Right atrium auricular region (tissue), 2 donors: ENCODE data around the gene DNAJC6. TPM values are rescaled to one million over a fixed set of nuclear protein-coding genes. Genes with fewer than 3 reads are reported as not detected.

Experiments used
- DNase-seq: peaks from one replicate; pipeline ENCODE4 v3.0.0-alpha.2; 2019; ENCODE audit warnings: low spot score
- H3K27ac ChIP-seq, 2 donors: fragments of 200-600 bp; sonication (generic); 1 replicate in 1 of 2; 2 replicates in 1 of 2; pipeline ENCODE4 v1.5.1; 2016 to 2019
- H3K27me3 ChIP-seq, 2 donors: fragments of 200-600 bp; sonication (generic); one replicate each; pipeline versions ENCODE4 v1.5.1 to v1.6.0; 2017 to 2019
- H3K36me3 ChIP-seq: fragments of 200-600 bp; sonication (generic); one replicate; pipeline ENCODE4 v1.5.1; 2016
- H3K4me1 ChIP-seq, 2 donors: fragments of 200-600 bp; sonication (generic); one replicate each; pipeline versions ENCODE4 v1.5.1 to v1.6.0; 2017 to 2019
- H3K4me3 ChIP-seq, 2 donors: fragments of 200-600 bp; sonication (generic); 1 replicate in 1 of 2; 2 replicates in 1 of 2; pipeline ENCODE4 v1.5.1; 2017 to 2019; ENCODE audit warnings: mild to moderate bottlenecking in 1 of 2, moderate library complexity in 1 of 2
- H3K9me3 ChIP-seq, 2 donors: fragments of 200-600 bp; sonication (generic); one replicate each; pipeline ENCODE4 v1.5.1; 2019
- CTCF ChIP-seq, 2 donors: fragments of 200-600 bp; sonication (generic); IDR thresholded peaks; one replicate each; pipeline ENCODE4 v1.5.1; 2019; ENCODE audit warnings: antibody characterized with exemption in 2 of 2
- total RNA-seq, 2 donors: library from RNA; depleted of rRNA; stranded (reverse); fragments of >200 nt; gene quantifications; one replicate each; pipeline ENCODE4 v1.1.0, GENCODE V29; 2016

The DNAJC6 gene
- total RNA-seq, 2 donors from 2014 or later = 17.3 to 24.6 TPM

GRCh38 chr1:65423884-65424572 lies 114.7 kb downstream of the DNAJC6 start:
- Histone ChIP-seq H3K27ac (no peak overlapping the region), H3K9me3 (no peaks in the 10 kb centered on the region), H3K36me3 (peaks cover 32% of the 10 kb centered on the region), H3K27me3 (no peaks in the 10 kb centered on the region), H3K4me3 (no peak overlapping the region), H3K4me1 (peaks cover 0 to 33% of the 10 kb centered on the region in 2 donors)
- no peak for TF ChIP-seq CTCF (IDR thresholded peaks at IDR 0.05)
- DNase-seq = no peak

- DNase-seq = no peak
- no peaks in the 10 kb centered on the region for H3K27me3 ChIP-seq
- H3K4me1 ChIP-seq = peaks cover 0 to 27% of the 10 kb centered on the region in 2 donors
- no peak for TF ChIP-seq CTCF (IDR thresholded peaks at IDR 0.05)
- H3K36me3 ChIP-seq = peaks cover 32% of the 10 kb centered on the region
- H3K27ac ChIP-seq = no peak overlapping the region
- H3K9me3 ChIP-seq = no peaks in the 10 kb centered on the region
- no peak overlapping the region for H3K4me3 ChIP-seq
Measured at GRCh38 chr1:65424573-65424889, 115.2 kb downstream of the DNAJC6 start.

- Histone ChIP-seq H3K36me3 (peaks cover 32% of the 10 kb centered on the region), H3K4me1 (peaks cover 0 to 26% of the 10 kb centered on the region in 2 donors), H3K27ac (no peak overlapping the region), H3K27me3 (no peaks in the 10 kb centered on the region), H3K9me3 (no peaks in the 10 kb centered on the region), H3K4me3 (no peak overlapping the region)
- no peak for DNase-seq
- no peak for TF ChIP-seq CTCF (IDR thresholded peaks at IDR 0.05)
Measured at GRCh38 chr1:65425006-65425405, 115.7 kb downstream of the DNAJC6 start.

GRCh38 chr1:65425697-65426096 lies 116.4 kb downstream of the DNAJC6 start:
- TF ChIP-seq CTCF (IDR thresholded peaks at IDR 0.05) = no peak
- Histone ChIP-seq H3K4me1 (peaks cover 0 to 26% of the 10 kb centered on the region in 2 donors), H3K9me3 (no peaks in the 10 kb centered on the region), H3K27me3 (no peaks in the 10 kb centered on the region), H3K27ac (no peak overlapping the region), H3K36me3 (peaks cover 32% of the 10 kb centered on the region), H3K4me3 (no peak overlapping the region)
- no peak for DNase-seq

GRCh38 chr1:65429078-65429477 lies 119.7 kb downstream of the DNAJC6 start:
- Histone ChIP-seq H3K27me3 (no peaks in the 10 kb centered on the region), H3K4me3 (no peak overlapping the region), H3K4me1 (peaks cover 0 to 12% of the 10 kb centered on the region in 2 donors), H3K9me3 (no peaks in the 10 kb centered on the region), H3K36me3 (peaks cover 41% of the 10 kb centered on the region), H3K27ac (peak overlapping the region in 1 of 2 donors; percentile 23)
- no peak for TF ChIP-seq CTCF (IDR thresholded peaks at IDR 0.05)
- no peak for DNase-seq

- DNase-seq = no peak
- no peak for TF ChIP-seq CTCF (IDR thresholded peaks at IDR 0.05)
Measured at GRCh38 chr1:65429806-65430205, 120.5 kb downstream of the DNAJC6 start.

More at GRCh38 chr1:65429806-65430205, 120.5 kb downstream of the DNAJC6 start:
- Histone ChIP-seq H3K36me3 (peaks cover 40% of the 10 kb centered on the region), H3K9me3 (no peaks in the 10 kb centered on the region), H3K4me1 (peaks cover 0 to 10% of the 10 kb centered on the region in 2 donors), H3K27ac (peak overlapping the region; percentile 23 to 61), H3K27me3 (no peaks in the 10 kb centered on the region), H3K4me3 (no peak overlapping the region)
